ENCODE data around the gene CHN1. TPM values are rescaled to one million over a fixed set of nuclear protein-coding genes. Genes with fewer than 3 reads are reported as not detected.

The CHN1 gene, protein sequence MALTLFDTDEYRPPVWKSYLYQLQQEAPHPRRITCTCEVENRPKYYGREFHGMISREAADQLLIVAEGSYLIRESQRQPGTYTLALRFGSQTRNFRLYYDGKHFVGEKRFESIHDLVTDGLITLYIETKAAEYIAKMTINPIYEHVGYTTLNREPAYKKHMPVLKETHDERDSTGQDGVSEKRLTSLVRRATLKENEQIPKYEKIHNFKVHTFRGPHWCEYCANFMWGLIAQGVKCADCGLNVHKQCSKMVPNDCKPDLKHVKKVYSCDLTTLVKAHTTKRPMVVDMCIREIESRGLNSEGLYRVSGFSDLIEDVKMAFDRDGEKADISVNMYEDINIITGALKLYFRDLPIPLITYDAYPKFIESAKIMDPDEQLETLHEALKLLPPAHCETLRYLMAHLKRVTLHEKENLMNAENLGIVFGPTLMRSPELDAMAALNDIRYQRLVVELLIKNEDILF
- polyA plus RNA-seq (ENCODE audit: low read depth in 6 of 6) = under 1 TPM in 2 of 6 donors, not detected in 4; 0.31 to 0.78 TPM

DNA sequence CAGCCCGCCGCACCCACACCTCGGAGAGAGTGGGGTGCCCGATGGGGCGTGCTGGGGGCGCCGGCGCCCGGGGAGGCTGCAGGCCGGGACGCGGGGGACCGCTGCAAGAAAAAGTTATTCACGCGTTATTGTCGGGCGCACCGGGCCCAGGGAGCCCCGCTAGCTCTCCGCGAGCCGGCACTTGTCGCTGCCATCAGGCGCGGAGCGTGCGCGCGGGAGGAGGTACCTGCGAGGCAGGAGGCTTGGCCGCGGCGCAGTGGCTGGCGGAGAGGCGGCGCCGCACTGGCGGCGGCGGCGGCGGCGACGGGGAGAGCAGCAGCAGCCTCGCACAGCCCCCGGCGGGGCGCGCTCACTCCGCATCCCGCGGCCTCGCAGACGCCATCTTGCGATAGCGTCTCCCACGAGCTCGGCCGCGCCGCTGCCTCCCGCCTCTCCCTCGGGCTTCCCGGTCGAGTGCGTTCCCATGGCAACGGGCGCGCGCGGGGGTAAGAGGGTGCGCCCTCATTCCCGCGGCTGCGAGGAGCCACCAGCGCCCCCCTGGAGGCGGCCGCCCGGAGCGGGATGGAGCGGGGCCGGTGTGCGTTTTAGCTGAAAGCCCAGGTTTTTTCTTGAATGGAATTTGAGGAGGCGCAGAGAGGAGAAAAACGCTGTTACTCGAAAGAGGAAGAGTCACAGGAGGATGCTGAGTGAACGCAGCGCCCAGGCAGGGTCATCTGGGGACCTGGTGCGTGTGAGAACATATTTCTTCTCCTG is at the start of gene CHN1:
Gene CHN1, minus strand, starts transcription at position 402 of the 753 bp plus-strand sequence. CDS start 469 bp downstream, outside the sequence.
- Mint-ChIP-seq H3K4me1 (peaks cover 0 to 7% (median 4%) of the 10 kb centered on the region in 3 donors), H3K27ac (no peak within 1 kb of the TSS), H3K4me3 (peak within 1 kb of the TSS; percentile 73 to 90 (median 84)), H3K36me3 (no peaks in the 10 kb centered on the region), H3K27me3 (peaks cover 54 to 64% (median 57%) of the 10 kb centered on the region in 3 donors), H3K9me3 (no peaks in the 10 kb centered on the region)
- ATAC-seq (ENCODE audit: low read depth in 2 of 2) (peak; percentile 85 to 93), DNase-seq (peak; percentile 33)

DNA sequence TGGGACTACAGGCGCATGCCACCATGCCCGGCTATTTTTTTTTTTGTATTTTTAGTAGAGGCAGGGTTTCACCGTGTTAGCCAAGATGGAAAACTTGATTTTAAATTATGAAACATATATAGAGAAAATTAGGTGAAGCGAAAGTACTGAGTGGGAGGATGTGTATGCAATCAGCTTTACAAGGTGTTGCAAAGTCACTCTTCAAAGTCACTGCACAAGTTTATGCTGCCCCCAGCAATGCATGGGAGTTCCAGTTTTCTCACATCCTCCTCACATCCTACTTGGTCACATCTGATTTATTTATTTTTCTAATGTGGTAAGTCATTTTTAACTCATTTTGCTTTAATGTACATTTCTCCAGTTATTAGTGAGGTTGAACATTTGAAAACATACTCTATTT is 49.2 kb upstream of the CHN1 start:
- Mint-ChIP-seq H3K4me3 (no peak overlapping the region), H3K36me3 (peaks cover 12 to 22% of the 10 kb centered on the region in 2 donors), H3K27me3 (no peaks in the 10 kb centered on the region), H3K27ac (no peak overlapping the region), H3K4me1 (peaks cover 0 to 3% (median 2%) of the 10 kb centered on the region in 3 donors), H3K9me3 (peaks cover 0 to 2% (median 0%) of the 10 kb centered on the region in 7 donors)
- ATAC-seq (ENCODE audit: low read depth in 2 of 2) (no peak), DNase-seq (no peak)

DNA sequence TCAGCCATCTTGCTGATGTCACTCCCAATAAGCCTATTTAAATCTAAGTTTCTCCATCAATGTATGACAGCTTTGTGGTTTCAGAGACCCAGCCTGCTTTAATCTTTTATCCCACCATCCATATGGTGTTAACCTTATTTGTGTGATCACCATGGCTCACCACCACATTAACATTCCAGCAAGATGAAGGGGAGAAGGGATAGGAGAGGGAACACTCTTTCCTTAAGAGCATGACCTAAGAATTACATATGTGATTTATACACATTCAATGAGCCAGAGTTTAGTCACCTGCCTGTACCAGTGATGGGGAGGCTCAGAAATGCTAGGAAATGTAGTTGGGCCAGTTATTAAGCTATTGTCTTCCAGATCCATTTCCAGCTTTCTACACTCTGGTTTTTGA is 44.5 kb upstream of the CHN1 start:
- Mint-ChIP-seq H3K27me3 (no peaks in the 10 kb centered on the region), H3K9me3 (peaks cover 0 to 5% (median 0%) of the 10 kb centered on the region in 7 donors), H3K4me1 (peaks cover 9 to 16% (median 14%) of the 10 kb centered on the region in 3 donors), H3K4me3 (no peak overlapping the region), H3K27ac (no peak overlapping the region), H3K36me3 (peaks cover 8 to 17% of the 10 kb centered on the region in 2 donors)
- no peak for DNase-seq
- no peak for ATAC-seq (ENCODE audit: low read depth in 2 of 2)

DNA sequence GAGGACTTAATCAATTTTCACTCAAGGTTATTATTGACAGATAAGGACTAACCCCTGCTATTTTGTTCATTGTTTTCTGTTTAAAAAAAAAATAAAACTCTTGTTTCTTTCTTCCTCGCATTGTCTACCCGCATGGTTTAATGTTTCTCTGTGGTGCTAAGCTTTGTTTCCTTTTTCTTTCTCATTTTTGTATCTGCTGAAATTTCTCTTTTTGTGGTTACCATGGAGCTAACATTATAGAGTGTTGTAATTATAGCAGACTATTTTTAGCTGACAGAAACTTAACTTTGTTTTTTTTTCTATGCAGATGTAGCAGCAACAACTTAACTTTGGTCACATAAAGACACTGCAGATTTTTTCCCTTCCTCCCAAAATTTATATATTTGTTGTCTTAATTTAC is 43.1 kb upstream of the CHN1 start:
- DNase-seq = peak; percentile 6
- peak in 1 of 2 donors; percentile 9 for ATAC-seq (ENCODE audit: low read depth in 2 of 2)
- peak overlapping the region in 3 of 8 donors; percentile 4 to 52 (median 12) for H3K4me3 Mint-ChIP-seq
- peaks cover 0 to 5% (median under 1%) of the 10 kb centered on the region in 7 donors for H3K9me3 Mint-ChIP-seq
- H3K27ac Mint-ChIP-seq = peak overlapping the region in 3 of 6 donors; percentile 4 to 49 (median 7)
- peaks cover 8 to 17% of the 10 kb centered on the region in 2 donors for H3K36me3 Mint-ChIP-seq
- H3K27me3 Mint-ChIP-seq = no peaks in the 10 kb centered on the region
- peaks cover 15 to 27% (median 22%) of the 10 kb centered on the region in 3 donors for H3K4me1 Mint-ChIP-seq

DNA sequence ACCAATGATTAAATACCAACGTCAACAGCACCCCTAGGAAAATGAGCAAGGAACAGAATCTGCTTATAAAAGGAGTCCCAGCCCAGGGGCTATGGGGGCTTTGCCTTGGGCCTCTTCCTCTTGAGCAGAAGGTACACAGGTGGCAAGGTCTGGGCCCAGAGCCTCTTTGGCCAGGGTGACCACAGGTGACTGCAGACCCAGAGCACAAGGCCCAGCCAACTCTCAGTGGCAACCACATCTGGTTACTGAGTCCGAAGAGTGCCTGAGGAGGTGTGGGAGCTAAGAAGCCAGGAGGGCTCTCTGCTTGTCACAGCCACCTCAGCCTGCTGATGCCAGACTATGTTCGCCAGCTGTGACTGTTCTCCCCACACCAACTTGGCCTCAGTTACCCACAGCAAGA is 34.3 kb upstream of the CHN1 start:
- DNase-seq (no peak), ATAC-seq (ENCODE audit: low read depth in 2 of 2) (no peak)
- peaks cover 0 to 7% (median 0%) of the 10 kb centered on the region in 7 donors for H3K9me3 Mint-ChIP-seq
- peaks cover 0 to 16% (median 16%) of the 10 kb centered on the region in 3 donors for H3K4me1 Mint-ChIP-seq
- H3K27ac Mint-ChIP-seq = peak overlapping the region in 1 of 6 donors; percentile 75
- H3K27me3 Mint-ChIP-seq = no peaks in the 10 kb centered on the region
- no peaks in the 10 kb centered on the region for H3K36me3 Mint-ChIP-seq
- H3K4me3 Mint-ChIP-seq = no peak overlapping the region

DNA sequence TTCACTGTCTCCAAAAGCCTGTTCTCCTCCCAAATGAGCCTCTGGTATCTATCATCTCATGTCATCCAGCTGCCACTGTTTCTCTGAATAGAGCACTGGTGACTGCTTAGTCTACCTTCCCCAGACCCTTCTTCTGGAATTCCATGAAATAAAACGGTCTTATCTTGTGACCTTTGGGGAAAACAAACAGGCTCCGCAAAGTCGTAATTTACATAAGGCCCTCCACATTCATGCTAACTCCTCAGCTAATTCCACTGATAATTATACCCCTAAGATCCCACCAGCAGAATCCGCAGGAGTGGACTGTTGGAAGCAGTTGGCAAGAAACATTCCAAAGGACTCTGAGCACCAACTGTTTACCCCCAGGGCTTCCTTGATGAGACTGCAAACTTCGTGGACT is 33.9 kb upstream of the CHN1 start:
- H3K27ac Mint-ChIP-seq = peak overlapping the region in 1 of 6 donors; percentile 75
- H3K4me3 Mint-ChIP-seq = no peak overlapping the region
- no peak for DNase-seq
- no peak for ATAC-seq (ENCODE audit: low read depth in 2 of 2)
- H3K4me1 Mint-ChIP-seq = peaks cover 0 to 12% (median 11%) of the 10 kb centered on the region in 3 donors
- H3K9me3 Mint-ChIP-seq = peaks cover 0 to 7% (median 0%) of the 10 kb centered on the region in 7 donors
- no peaks in the 10 kb centered on the region for H3K27me3 Mint-ChIP-seq
- no peaks in the 10 kb centered on the region for H3K36me3 Mint-ChIP-seq

DNA sequence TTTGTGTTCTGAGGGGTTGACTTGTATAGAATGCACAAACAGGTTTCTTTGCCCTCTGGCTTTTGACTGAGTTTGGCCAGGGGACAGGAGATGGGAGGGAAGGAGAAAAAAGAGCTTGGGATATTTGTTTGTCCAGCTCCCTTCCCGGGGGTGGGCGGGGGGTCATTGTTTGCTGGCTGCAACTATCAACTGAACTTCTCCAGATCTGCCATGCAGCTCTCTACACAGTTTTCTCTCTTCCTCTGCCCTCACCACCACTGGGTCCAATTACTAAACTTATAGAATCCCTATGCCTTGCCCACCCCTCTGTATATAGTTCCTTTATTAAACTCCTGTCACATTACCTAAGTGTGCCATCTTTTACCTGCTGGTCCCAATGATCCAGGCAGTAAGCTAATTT is 32.8 kb upstream of the CHN1 start:
- Mint-ChIP-seq H3K4me1 (peaks cover 0 to 6% (median 5%) of the 10 kb centered on the region in 3 donors), H3K4me3 (no peak overlapping the region), H3K27ac (peak overlapping the region in 1 of 6 donors; percentile 54), H3K9me3 (peaks cover 0 to 7% (median 0%) of the 10 kb centered on the region in 7 donors), H3K36me3 (no peaks in the 10 kb centered on the region), H3K27me3 (no peaks in the 10 kb centered on the region)
- DNase-seq (no peak), ATAC-seq (ENCODE audit: low read depth in 2 of 2) (no peak)

DNA sequence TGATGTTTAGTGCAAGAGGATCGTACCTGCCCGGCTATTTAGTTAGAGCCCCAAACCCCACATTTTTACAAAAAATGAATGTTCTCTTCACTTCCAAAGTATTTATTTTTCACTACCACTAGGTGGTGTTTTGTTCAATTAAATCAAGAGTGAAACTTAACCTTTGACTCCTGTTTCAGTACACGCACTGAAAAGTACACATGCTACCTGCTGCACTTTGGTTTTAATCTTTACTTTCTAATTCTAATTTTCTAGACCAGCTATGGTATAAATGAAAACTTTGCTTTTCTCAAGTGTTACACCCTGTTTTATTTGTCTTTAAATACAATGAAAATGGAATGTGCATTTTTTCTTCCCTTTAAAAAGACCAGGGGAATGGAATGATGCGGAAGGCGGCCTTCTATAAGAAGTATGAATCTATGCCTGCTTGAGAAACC is 31.4 kb upstream of the CHN1 start:
- peak; percentile 11 for DNase-seq
- H3K36me3 Mint-ChIP-seq = no peaks in the 10 kb centered on the region

DNA sequence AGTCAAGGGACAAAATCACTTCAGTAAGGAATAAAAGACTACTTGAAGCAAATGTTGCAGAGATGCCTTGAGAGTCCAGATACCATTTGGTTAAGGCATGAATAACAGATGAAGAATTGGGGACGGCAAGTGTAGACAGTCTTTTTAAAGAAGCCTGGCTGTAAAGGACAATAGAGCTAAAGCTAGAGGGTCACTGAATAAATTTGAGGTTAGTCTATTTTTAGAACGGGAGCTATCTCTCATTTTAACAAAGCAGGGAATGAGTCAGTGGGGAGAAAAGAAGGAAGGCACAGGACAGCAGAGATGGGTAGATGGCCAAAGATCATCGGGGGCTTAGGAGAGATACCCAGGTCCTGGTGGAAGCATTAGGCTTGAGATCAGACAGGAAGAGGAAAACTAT is 30.6 kb upstream of the CHN1 start:
- Mint-ChIP-seq H3K36me3 (no peaks in the 10 kb centered on the region), H3K4me3 (no peak overlapping the region), H3K27ac (peak overlapping the region in 2 of 6 donors; percentile 24 to 63), H3K27me3 (no peaks in the 10 kb centered on the region), H3K9me3 (peaks cover 0 to 2% (median 0%) of the 10 kb centered on the region in 7 donors), H3K4me1 (peaks cover 0 to 6% (median 5%) of the 10 kb centered on the region in 3 donors)
- no peak for ATAC-seq (ENCODE audit: low read depth in 2 of 2)
- DNase-seq = no peak

More for the DNA sequence above, 31.4 kb upstream of the CHN1 start:
- ATAC-seq (ENCODE audit: low read depth in 2 of 2) = peak in 1 of 2 donors; percentile 39
- H3K9me3 Mint-ChIP-seq = no peaks in the 10 kb centered on the region
- H3K4me3 Mint-ChIP-seq = peak overlapping the region in 2 of 8 donors; percentile 45 to 48
- no peaks in the 10 kb centered on the region for H3K27me3 Mint-ChIP-seq
- H3K4me1 Mint-ChIP-seq = peaks cover 0 to 6% (median 5%) of the 10 kb centered on the region in 3 donors
- H3K27ac Mint-ChIP-seq = peak overlapping the region in 3 of 6 donors; percentile 33 to 76 (median 69)

DNA sequence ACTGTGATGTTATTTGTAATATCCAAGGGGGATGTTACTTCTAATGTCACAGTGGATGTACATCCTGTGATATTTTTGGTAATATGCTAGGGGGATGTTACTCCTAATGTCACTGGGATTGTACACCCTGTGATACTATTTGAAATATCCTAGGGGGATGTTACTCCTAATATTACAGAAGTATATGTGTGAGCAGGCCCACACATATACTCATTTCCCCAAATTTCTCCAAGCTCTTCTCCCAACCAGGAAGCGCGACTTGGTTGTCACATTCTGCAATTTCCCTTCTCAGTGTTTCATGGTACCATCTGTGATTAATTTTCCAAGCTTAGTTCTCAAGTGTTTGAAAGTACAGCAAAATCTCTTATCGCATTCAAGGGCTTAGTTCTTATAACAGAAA is 29.5 kb upstream of the CHN1 start:
- H3K9me3 Mint-ChIP-seq = peaks cover 0 to 2% (median 0%) of the 10 kb centered on the region in 7 donors
- no peak overlapping the region for H3K27ac Mint-ChIP-seq
- DNase-seq (no peak), ATAC-seq (ENCODE audit: low read depth in 2 of 2) (no peak)
- H3K4me1 Mint-ChIP-seq = peaks cover 0 to 6% (median 5%) of the 10 kb centered on the region in 3 donors
- H3K36me3 Mint-ChIP-seq = no peaks in the 10 kb centered on the region
- no peak overlapping the region for H3K4me3 Mint-ChIP-seq
- H3K27me3 Mint-ChIP-seq = no peaks in the 10 kb centered on the region

DNA sequence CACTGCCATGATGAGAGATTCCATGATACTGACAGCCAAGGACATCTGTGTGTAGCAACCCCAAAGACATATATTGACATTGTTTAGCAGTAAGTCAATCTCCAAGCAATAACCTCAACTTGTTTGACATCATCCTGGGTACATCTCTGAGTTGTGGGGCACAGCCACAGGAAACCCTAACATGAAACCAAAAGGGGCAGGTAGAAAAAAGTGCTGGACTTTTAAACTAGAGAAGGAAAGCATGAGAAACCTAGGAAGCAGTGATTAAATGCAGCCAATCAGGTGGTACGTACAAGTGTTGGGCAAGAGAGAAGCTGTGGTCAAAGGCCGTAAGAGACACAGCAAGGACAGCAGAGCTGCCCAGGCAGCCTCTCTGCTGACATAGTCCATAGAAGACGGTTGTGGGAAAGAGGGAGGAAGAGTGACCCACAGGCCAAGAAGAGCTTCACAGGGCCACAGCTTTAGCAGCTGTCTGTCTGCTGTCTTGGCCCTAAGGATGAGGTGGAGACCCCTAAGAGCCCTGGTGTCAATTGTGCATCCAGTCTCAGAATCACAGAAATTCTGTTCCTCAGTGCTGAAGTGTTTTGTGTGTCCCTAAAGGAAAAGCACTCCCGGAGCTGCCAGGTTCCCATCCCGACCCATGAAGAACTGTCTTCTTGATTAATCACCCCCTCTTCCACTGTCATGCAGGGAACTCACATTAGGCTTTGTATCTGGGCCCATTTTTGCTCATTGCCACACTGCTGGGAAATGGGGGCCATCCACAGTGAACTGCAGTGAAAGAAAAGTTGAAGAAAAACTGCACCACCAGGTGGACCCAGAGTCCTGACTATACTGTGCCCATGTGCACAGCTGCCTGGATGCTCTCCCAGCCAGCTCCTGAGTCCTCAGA is 25.4 kb upstream of the CHN1 start:
- peaks cover 0 to 5% (median 3%) of the 10 kb centered on the region in 7 donors for H3K9me3 Mint-ChIP-seq
- DNase-seq (no peak), ATAC-seq (ENCODE audit: low read depth in 2 of 2) (no peak)
- no peak overlapping the region for H3K27ac Mint-ChIP-seq
- H3K4me3 Mint-ChIP-seq = no peak overlapping the region
- H3K36me3 Mint-ChIP-seq = peaks cover 0 to 6% of the 10 kb centered on the region in 2 donors
- peaks cover 0 to 5% (median 0%) of the 10 kb centered on the region in 3 donors for H3K27me3 Mint-ChIP-seq
- H3K4me1 Mint-ChIP-seq = no peaks in the 10 kb centered on the region

DNA sequence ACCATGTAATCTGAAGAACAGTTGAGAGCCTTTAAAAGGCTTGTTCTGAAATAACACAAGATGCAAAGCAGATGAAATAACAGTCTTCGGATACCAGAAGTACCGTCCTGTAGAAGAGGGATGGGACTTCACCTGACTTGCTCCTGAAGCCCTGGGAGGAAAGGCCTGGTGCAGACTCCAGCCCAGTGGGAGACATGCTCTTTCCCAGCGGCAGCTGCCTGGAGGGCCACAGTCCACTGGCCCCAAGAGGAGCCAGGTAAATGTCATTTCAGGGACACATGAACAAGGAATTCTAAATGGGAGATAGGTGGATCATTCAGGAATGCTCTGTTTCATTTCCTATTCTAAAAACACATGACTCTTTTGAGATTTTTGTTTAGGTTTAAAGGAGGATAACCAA is 22.6 kb upstream of the CHN1 start:
- DNase-seq = no peak
- H3K9me3 Mint-ChIP-seq = peaks cover 0 to 6% (median 3%) of the 10 kb centered on the region in 7 donors
- H3K4me3 Mint-ChIP-seq = no peak overlapping the region
- H3K27me3 Mint-ChIP-seq = peaks cover 0 to 12% (median 0%) of the 10 kb centered on the region in 3 donors
- peaks cover 0 to 9% of the 10 kb centered on the region in 2 donors for H3K36me3 Mint-ChIP-seq
- peak overlapping the region in 1 of 6 donors; percentile 52 for H3K27ac Mint-ChIP-seq
- no peak for ATAC-seq (ENCODE audit: low read depth in 2 of 2)
- no peaks in the 10 kb centered on the region for H3K4me1 Mint-ChIP-seq
